K562 (cell line): ENCODE measurements around the gene FILIP1L. TPM values are rescaled to one million over a fixed set of nuclear protein-coding genes. Genes with fewer than 3 reads are reported as not detected.

Experiments used
- ATAC-seq: fragments of 200-7000 bp; cut with Tn5 transposase; 3 replicates; pipeline ENCODE4 v1.9.1; 2020; ENCODE audit warnings: moderate library complexity
- BruUV-seq: library from RNA; stranded (reverse); fragments of 400-500 nt; replicated peaks from 2 replicates; lab custom pipeline; 2021; lab: Mats Ljungman, UMichigan
- CTCF ChIA-PET: fragments of 300-600 bp; formaldehyde crosslinking; extraction: SDS; loops from one replicate; lab custom pipeline; 2021; ENCODE audit warnings: low intra/inter-chr PET ratio; lab: Yijun Ruan, JAX
- POLR2A ChIA-PET: fragments of 300-600, 350-650 bp; sonication (Branson Sonifier 250); formaldehyde crosslinking; extraction: SDS; loops from one replicate; lab custom pipeline; 2021; ENCODE audit warnings: antibody characterized with exemption, inconsistent platforms; lab: Yijun Ruan, JAX
- DNase-seq, 4 experiments: peaks; one replicate each; pipeline versions ENCODE4 v3.0.0 to v3.0.0-alpha.2; 2011 to 2018; ENCODE audit warnings: low spot score in 3 of 4, mixed read lengths in 3 of 4; ENCODE audit errors: extremely low read depth in 1 of 4
- FAIRE-seq: peaks from 2 replicates; lab custom pipeline; 2011; peaks lifted over from hg19 to GRCh38; lab: Jason Lieb, UNC
- H2AFZ ChIP-seq: 2 replicates; pipeline ENCODE4 v1.6.0; 2011; ENCODE audit warnings: low read depth, low read length, control low read depth, inconsistent platforms
- H3K27ac ChIP-seq: fragments of 200-600 bp; 3 replicates; pipeline ENCODE4 v1.8.0; 2011; ENCODE audit warnings: low read depth, mild to moderate bottlenecking, control low read depth, inconsistent platforms, low read length, moderate library complexity, mixed read lengths; ENCODE audit errors: extremely low read depth
- H3K27me3 ChIP-seq, 2 experiments: fragments of 300-600 bp in 1 of 2; 2 replicates in 1 of 2; 3 replicates in 1 of 2; pipeline versions ENCODE4 v1.6.0 to v1.8.0; 2011; ENCODE audit warnings: inconsistent platforms in 2 of 2, low read length in 2 of 2, mild to moderate bottlenecking in 1 of 2, mixed read lengths in 1 of 2, moderate library complexity in 1 of 2; ENCODE audit not compliant: control insufficient read depth in 2 of 2, insufficient read depth in 2 of 2
- H3K36me3 ChIP-seq: fragments of 300-600 bp; 3 replicates; pipeline ENCODE4 v1.8.0; 2011; ENCODE audit warnings: mild to moderate bottlenecking, low read length, inconsistent platforms; ENCODE audit not compliant: control insufficient read depth, insufficient read depth
- H3K4me1 ChIP-seq, 2 experiments: fragments of 200-600 bp in 1 of 2; replicated peaks in 1 of 2; 2 replicates in 1 of 2; 3 replicates in 1 of 2; pipeline versions ENCODE4 v1.5.1 to v1.8.0; 2011; ENCODE audit warnings: inconsistent platforms in 2 of 2, low read length in 2 of 2, mild to moderate bottlenecking in 1 of 2, mixed read lengths in 1 of 2, moderate library complexity in 1 of 2; ENCODE audit not compliant: control insufficient read depth in 2 of 2, insufficient read depth in 2 of 2
- H3K4me2 ChIP-seq: 2 replicates; pipeline ENCODE4 v1.6.1; 2011; ENCODE audit warnings: low read length, control low read depth, inconsistent platforms, mixed read lengths; ENCODE audit not compliant: insufficient read depth
- H3K4me3 ChIP-seq: fragments of 200-600 bp; sonication (generic), shearing (Covaris generic); 2 replicates; pipeline ENCODE4 v1.5.1; 2016; ENCODE audit warnings: control low read depth, inconsistent platforms
- H3K79me2 ChIP-seq: fragments of 200-600 bp; 3 replicates; pipeline ENCODE4 v1.8.0; 2011; ENCODE audit warnings: low read length, inconsistent platforms; ENCODE audit not compliant: control insufficient read depth, insufficient read depth
- H3K9ac ChIP-seq, 2 experiments: 2 replicates each; pipeline versions ENCODE4 v1.6.0 to v1.6.1; 2011; ENCODE audit warnings: low read depth in 2 of 2, low read length in 2 of 2, control low read depth in 1 of 2, inconsistent platforms in 1 of 2, mild to moderate bottlenecking in 1 of 2, mixed read lengths in 1 of 2; ENCODE audit not compliant: insufficient read depth in 1 of 2
- H3K9me1 ChIP-seq: one replicate; pipeline ENCODE4 v1.6.0; 2011; ENCODE audit warnings: inconsistent platforms, mild to moderate bottlenecking, low read length, moderate library complexity; ENCODE audit not compliant: control insufficient read depth, insufficient read depth
- H3K9me3 ChIP-seq: replicated peaks from 2 replicates; pipeline ENCODE4 v1.5.1; 2011; ENCODE audit warnings: low read depth, low read length, inconsistent platforms; ENCODE audit not compliant: control insufficient read depth, insufficient read depth
- H4K20me1 ChIP-seq: replicated peaks from 2 replicates; pipeline ENCODE4 v1.6.1; 2011; ENCODE audit warnings: low read length, inconsistent platforms, mixed read lengths; ENCODE audit not compliant: control insufficient read depth, insufficient read depth
- ARNT ChIP-seq, 2 experiments: fragments of 450-650 bp; IDR thresholded peaks; 2 replicates each; pipeline ENCODE4 v1.6.1; 2016; ENCODE audit warnings: mild to moderate bottlenecking in 1 of 2
- ATF1 ChIP-seq, 2 experiments: fragments of 450-650 bp in 1 of 2; IDR thresholded peaks; 2 replicates each; pipeline ENCODE4 v1.6.1; 2016; ENCODE audit warnings: missing compliant biosample characterization in 1 of 2, missing genetic modification characterization in 1 of 2
- BRCA1 ChIP-seq, 2 experiments: fragments of 450-650 bp in 1 of 2; sonication (generic) in 1 of 2; formaldehyde crosslinking in 1 of 2; IDR thresholded peaks; 2 replicates each; pipeline versions ENCODE4 v1.5.0 to v1.6.1; 2017 to 2020; ENCODE audit warnings: mild to moderate bottlenecking in 1 of 2, missing genetic modification reagents in 1 of 2
- CREM ChIP-seq: IDR thresholded peaks from 2 replicates; pipeline ENCODE4 v1.6.1; 2014; ENCODE audit warnings: antibody characterized with exemption, low read depth
- CSDE1 ChIP-seq, 2 experiments: fragments of 450-650 bp; IDR thresholded peaks; 2 replicates each; pipeline ENCODE4 v1.6.1; 2016; ENCODE audit warnings: mild to moderate bottlenecking in 1 of 2
- E2F5 ChIP-seq: sonication (generic); formaldehyde crosslinking; IDR thresholded peaks from 2 replicates; pipeline ENCODE4 v1.8.0; 2022; ENCODE audit warnings: mild to moderate bottlenecking, missing genetic modification reagents
- GMEB1 ChIP-seq: fragments of 250-450 bp; sonication (Bioruptor Pico); IDR thresholded peaks from 2 replicates; pipeline ENCODE4 v1.4.0; 2020; ENCODE audit warnings: mild to moderate bottlenecking
- GTF2E2 ChIP-seq: fragments of 200-800 bp; sonication (Bioruptor generic); IDR thresholded peaks from 2 replicates; pipeline ENCODE4 v1.6.1; 2016; ENCODE audit warnings: missing genetic modification characterization, missing compliant biosample characterization
- HNRNPK ChIP-seq: fragments of 200-400 bp; formaldehyde crosslinking; IDR thresholded peaks from one replicate; pipeline ENCODE4 v1.6.1; 2018; ENCODE audit warnings: mild to moderate bottlenecking, low read depth, low read length; ENCODE audit not compliant: poor library complexity, severe bottlenecking
- PHB ChIP-seq: fragments of 250-450 bp; sonication (Bioruptor Pico); IDR thresholded peaks from 2 replicates; pipeline ENCODE4 v1.5.0; 2021
- RB1 ChIP-seq: fragments of 450-650 bp; IDR thresholded peaks from 2 replicates; pipeline ENCODE4 v1.6.1; 2017; ENCODE audit warnings: low read depth, mild to moderate bottlenecking
- SETDB1 ChIP-seq: IDR thresholded peaks from one replicate; pipeline ENCODE4 v1.6.1; 2012; ENCODE audit warnings: low read length, control low read depth, inconsistent platforms
- ZFPM2 ChIP-seq: fragments of 250-450 bp; sonication (Bioruptor Pico); IDR thresholded peaks from 2 replicates; pipeline ENCODE4 v1.5.1; 2022; ENCODE audit warnings: mild to moderate bottlenecking
- ZFX ChIP-seq: sonication (generic); formaldehyde crosslinking; IDR thresholded peaks from 2 replicates; pipeline ENCODE4 v1.8.0; 2022; ENCODE audit warnings: mild to moderate bottlenecking, missing genetic modification reagents, moderate library complexity
- ZNF398 ChIP-seq: fragments of 250-450 bp; sonication (Bioruptor Pico); IDR thresholded peaks from 2 replicates; pipeline ENCODE4 v1.8.0; 2021; ENCODE audit warnings: moderate library complexity, mild to moderate bottlenecking, inconsistent platforms
- WGBS: fragments of 100-300 bp; shearing (Covaris generic); methylation state at CpG from one replicate; pipeline ENCODE4 v1.1.6; 2016; ENCODE audit warnings: low coverage, mixed read lengths; ENCODE audit not compliant: insufficient coverage; ENCODE audit errors: missing lambda C conversion rate; 5-methylcytosine and 5-hydroxymethylcytosine counted together
- in situ Hi-C: fragments of 300-500 bp; cut with MboI; formaldehyde crosslinking; loops from 4 replicates; pipeline ENCODE4 v1.15.0; 2018; ENCODE audit warnings: inconsistent platforms, mixed read lengths
- intact Hi-C: fragments of 100-400 bp; cut with micrococcal nuclease; formaldehyde crosslinking; loops from 2 replicates; pipeline ENCODE4 v1.14.2; 2022
- polyA plus RNA-seq, 8 experiments: library from polyadenylated mRNA; depleted of rRNA in 4 of 8; stranded (reverse) in 5 of 8; unstranded in 3 of 8; fragments of >200 nt; fragmentation: Nextera tagmentation in 2 of 8; fragmentation: Illumina TruSeq in 1 of 8; extraction: Ambion mirVana in 2 of 8; extraction: Trizol in 1 of 8; gene quantifications; 2 replicates each; pipeline versions ENCODE4 v1.2.1 to v1.2.3, GENCODE V29; 2011 to 2014; ENCODE audit warnings: inconsistent platforms in 1 of 8, missing spikeins in 1 of 8
- total RNA-seq, 7 experiments: library from RNA; depleted of rRNA in 6 of 7; stranded (reverse); fragments of >200 nt in 6 of 7; fragmentation: Illumina TruSeq in 2 of 7; extraction: Trizol in 2 of 7; gene quantifications; 2 replicates each; pipeline versions ENCODE4 v1.2.1 to v1.2.3, GENCODE V29; 2011 to 2021; ENCODE audit warnings: low replicate concordance in 1 of 7

FILIP1L gene
- total and polyA plus RNA-seq, 9 of the 15 experiments (the other 6 are each of a cell fraction or from before 2014, with no cell fraction given), result 0.50 to 2.1 (median 1.1) TPM

- no peak for TF ChIP-seq ATF1 (CRISPR knock-in tag; IDR thresholded peaks at IDR 0.05)
- TF ChIP-seq ATF1 (tag; IDR thresholded peaks at IDR 0.05), result no peak
- no peak for TF ChIP-seq ZFX (CRISPR knock-in tag)
- TF ChIP-seq ZNF398 (CRISPR knock-in tag), result no peak
- TF ChIP-seq CSDE1 (IDR thresholded peaks at IDR 0.05), result no peak
Observed at GRCh38 chr3:99945328-99945995, 168.8 kb downstream of the FILIP1L start (continued).

- 65% methylated on average over 4 of the region's 4 CpGs for WGBS
- TF ChIP-seq ZFPM2 (CRISPR knock-in tag), result no peak
- no peak for TF ChIP-seq GTF2E2 (tag)
- TF ChIP-seq SETDB1, result no peak
- TF ChIP-seq RB1, result no peak
- no peak for TF ChIP-seq CREM
- no peak for TF ChIP-seq ARNT (IDR thresholded peaks at IDR 0.05)
- no peak for TF ChIP-seq PHB (CRISPR knock-in tag)
- TF ChIP-seq HNRNPK, result no peak
- TF ChIP-seq GMEB1, result no peak
- TF ChIP-seq E2F5 (CRISPR knock-in tag), result no peak
- TF ChIP-seq BRCA1 (IDR thresholded peaks at IDR 0.05), result no peak
- TF ChIP-seq BRCA1 (CRISPR knock-in tag; IDR thresholded peaks at IDR 0.05), result no peak
Observed at GRCh38 chr3:99943931-99944761, 170.2 kb downstream of the FILIP1L start.

More at GRCh38 chr3:99943931-99944761, 170.2 kb downstream of the FILIP1L start:
- H3K9me3 ChIP-seq, result no peaks in the 10 kb centered on the region
- no peak overlapping the region for H3K27ac ChIP-seq
- no peaks in the 10 kb centered on the region for H3K9me1 ChIP-seq
- no peaks in the 10 kb centered on the region for H3K27me3 ChIP-seq
- ChIA-PET CTCF (no interaction called here), POLR2A (no interaction called here)
- BruUV-seq, result no TSS peak
- no peak overlapping the region for H3K4me2 ChIP-seq
- intact Hi-C loops (no loop called here), in situ Hi-C loops (no loop called here)
- no peak overlapping the region for H3K4me3 ChIP-seq
- H3K36me3 ChIP-seq, result no peaks in the 10 kb centered on the region
- no peak for FAIRE-seq
- no peak for ATAC-seq
- H3K79me2 ChIP-seq, result peaks cover 4% of the 10 kb centered on the region; the same call in 1 of the 3 replicates
- H3K9ac ChIP-seq, result no peak overlapping the region
- DNase-seq, result no peak
- no peak overlapping the region for H2AFZ ChIP-seq
- H3K4me1 ChIP-seq, result no peaks in the 10 kb centered on the region; a peak in 1 of 5 replicates
- no peaks in the 10 kb centered on the region for H4K20me1 ChIP-seq
